Activated T-helper 17 cell treated with anti-CD3 and anti-CD28 coated beads, Interleukin-2, amount 50 U/mL, for 72 hours (primary cell): ENCODE measurements around the gene S1PR1. TPM values are rescaled to one million over a fixed set of nuclear protein-coding genes. Genes with fewer than 3 reads are reported as not detected.

Experiments used
- ATAC-seq: fragments of 150-1000 bp; cut with Tn5 transposase; replicated peaks from 2 replicates; pipeline ENCODE4 v1.10.0; 2021; ENCODE audit warnings: mild to moderate bottlenecking, moderate library complexity
- H3K27ac Mint-ChIP-seq: one replicate; pipeline ENCODE4 v1.8.0; 2022; ENCODE audit warnings: mixed read lengths
- H3K27me3 Mint-ChIP-seq: one replicate; pipeline ENCODE4 v1.8.0; 2022; ENCODE audit warnings: mixed read lengths
- H3K36me3 Mint-ChIP-seq: one replicate; pipeline ENCODE4 v1.8.0; 2022; ENCODE audit warnings: low read depth, mild to moderate bottlenecking, mixed read lengths
- H3K4me1 Mint-ChIP-seq: one replicate; pipeline ENCODE4 v1.8.0; 2022; ENCODE audit warnings: mixed read lengths
- H3K4me3 Mint-ChIP-seq: one replicate; pipeline ENCODE4 v1.8.0; 2022; ENCODE audit warnings: mild to moderate bottlenecking, mixed read lengths
- H3K9me3 Mint-ChIP-seq: one replicate; pipeline ENCODE4 v1.8.0; 2022; ENCODE audit warnings: mixed read lengths
- total RNA-seq, 2 donors: library from RNA; stranded (reverse); gene quantifications; one replicate each; pipeline ENCODE4 v1.2.3, GENCODE V29; 2022

Gene S1PR1
- total RNA-seq, 2 donors from 2014 or later: 147 to 170 TPM

DNA sequence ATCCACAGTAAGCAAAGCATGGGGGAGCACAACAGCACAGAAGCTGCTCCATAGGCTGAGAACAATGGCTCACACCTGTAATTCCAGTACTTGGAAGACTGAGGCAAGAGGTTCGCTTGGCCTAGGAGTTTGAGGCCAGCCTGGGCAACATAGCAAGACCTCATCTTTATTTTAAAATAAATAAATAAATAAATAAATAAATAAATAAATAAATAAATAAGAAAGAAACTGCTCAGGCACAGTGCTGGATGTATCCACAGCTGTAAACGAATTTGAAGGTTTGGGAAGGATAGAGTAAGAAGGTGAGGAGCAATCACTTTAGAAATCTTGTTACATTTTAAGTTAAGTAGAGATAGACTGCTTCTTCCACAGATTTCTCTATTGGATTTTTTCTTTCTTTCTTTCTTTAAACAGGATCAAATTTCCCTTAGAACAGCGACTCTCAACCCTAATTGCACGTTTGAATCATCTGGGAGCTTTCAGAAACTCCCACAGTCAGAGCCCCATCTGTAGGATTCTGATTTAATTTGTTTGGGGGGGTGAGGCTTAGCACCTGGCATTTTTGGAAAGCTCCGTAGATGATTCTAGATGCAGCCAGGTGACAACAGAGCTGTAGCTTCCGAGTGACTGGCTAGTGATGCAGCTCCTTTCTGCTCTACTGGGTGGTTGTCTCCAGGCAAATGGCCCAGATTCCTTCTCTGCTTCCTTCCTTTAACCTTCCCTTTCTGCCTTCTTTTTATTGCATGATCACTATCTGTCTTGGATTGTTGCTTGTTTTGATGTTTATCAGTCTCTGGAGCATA lies 53.5 kb downstream of the S1PR1 start:
- H3K4me1 Mint-ChIP-seq: peaks cover 54% of the 10 kb centered on the region
- ATAC-seq: peak; percentile 1
- peak overlapping the region; percentile 71 for H3K4me3 Mint-ChIP-seq

More for the DNA sequence above, 53.5 kb downstream of the S1PR1 start:
- Mint-ChIP-seq H3K9me3 (no peaks in the 10 kb centered on the region), H3K27me3 (no peaks in the 10 kb centered on the region), H3K27ac (peak overlapping the region; percentile 91), H3K36me3 (peaks cover 16% of the 10 kb centered on the region)

Other genes starting within 250 kb of the S1PR1 start
- gene DPH5, start 211.2 kb upstream of the S1PR1 start, total RNA-seq: 10 to 100 TPM; 18.4 to 42.8 TPM